K562 (cell line): ENCODE data around the gene ABI3BP. TPM values are rescaled to one million over a fixed set of nuclear protein-coding genes. Genes with fewer than 3 reads are reported as not detected.

Experiments used
- ATAC-seq: fragments of 200-7000 bp; cut with Tn5 transposase; 3 replicates; pipeline ENCODE4 v1.9.1; 2020; ENCODE audit warnings: moderate library complexity
- BruUV-seq: library from RNA; stranded (reverse); fragments of 400-500 nt; replicated peaks from 2 replicates; lab custom pipeline; 2021; lab: Mats Ljungman, UMichigan
- CTCF ChIA-PET: fragments of 300-600 bp; formaldehyde crosslinking; extraction: SDS; loops from one replicate; lab custom pipeline; 2021; ENCODE audit warnings: low intra/inter-chr PET ratio; lab: Yijun Ruan, JAX
- POLR2A ChIA-PET: fragments of 300-600, 350-650 bp; sonication (Branson Sonifier 250); formaldehyde crosslinking; extraction: SDS; loops from one replicate; lab custom pipeline; 2021; ENCODE audit warnings: antibody characterized with exemption, inconsistent platforms; lab: Yijun Ruan, JAX
- DNase-seq, 4 experiments: peaks; one replicate each; pipeline versions ENCODE4 v3.0.0 to v3.0.0-alpha.2; 2011 to 2018; ENCODE audit warnings: low spot score in 3 of 4, mixed read lengths in 3 of 4; ENCODE audit errors: extremely low read depth in 1 of 4
- FAIRE-seq: peaks from 2 replicates; lab custom pipeline; 2011; peaks lifted over from hg19 to GRCh38; lab: Jason Lieb, UNC
- H2AFZ ChIP-seq: 2 replicates; pipeline ENCODE4 v1.6.0; 2011; ENCODE audit warnings: low read depth, low read length, control low read depth, inconsistent platforms
- H3K27ac ChIP-seq: fragments of 200-600 bp; 3 replicates; pipeline ENCODE4 v1.8.0; 2011; ENCODE audit warnings: low read depth, mild to moderate bottlenecking, control low read depth, inconsistent platforms, low read length, moderate library complexity, mixed read lengths; ENCODE audit errors: extremely low read depth
- H3K27me3 ChIP-seq, 2 experiments: fragments of 300-600 bp in 1 of 2; 2 replicates in 1 of 2; 3 replicates in 1 of 2; pipeline versions ENCODE4 v1.6.0 to v1.8.0; 2011; ENCODE audit warnings: inconsistent platforms in 2 of 2, low read length in 2 of 2, mild to moderate bottlenecking in 1 of 2, mixed read lengths in 1 of 2, moderate library complexity in 1 of 2; ENCODE audit not compliant: control insufficient read depth in 2 of 2, insufficient read depth in 2 of 2
- H3K36me3 ChIP-seq: fragments of 300-600 bp; 3 replicates; pipeline ENCODE4 v1.8.0; 2011; ENCODE audit warnings: mild to moderate bottlenecking, low read length, inconsistent platforms; ENCODE audit not compliant: control insufficient read depth, insufficient read depth
- H3K4me1 ChIP-seq, 2 experiments: fragments of 200-600 bp in 1 of 2; replicated peaks in 1 of 2; 2 replicates in 1 of 2; 3 replicates in 1 of 2; pipeline versions ENCODE4 v1.5.1 to v1.8.0; 2011; ENCODE audit warnings: inconsistent platforms in 2 of 2, low read length in 2 of 2, mild to moderate bottlenecking in 1 of 2, mixed read lengths in 1 of 2, moderate library complexity in 1 of 2; ENCODE audit not compliant: control insufficient read depth in 2 of 2, insufficient read depth in 2 of 2
- H3K4me2 ChIP-seq: 2 replicates; pipeline ENCODE4 v1.6.1; 2011; ENCODE audit warnings: low read length, control low read depth, inconsistent platforms, mixed read lengths; ENCODE audit not compliant: insufficient read depth
- H3K4me3 ChIP-seq: fragments of 200-600 bp; sonication (generic), shearing (Covaris generic); 2 replicates; pipeline ENCODE4 v1.5.1; 2016; ENCODE audit warnings: control low read depth, inconsistent platforms
- H3K79me2 ChIP-seq: fragments of 200-600 bp; 3 replicates; pipeline ENCODE4 v1.8.0; 2011; ENCODE audit warnings: low read length, inconsistent platforms; ENCODE audit not compliant: control insufficient read depth, insufficient read depth
- H3K9ac ChIP-seq, 2 experiments: 2 replicates each; pipeline versions ENCODE4 v1.6.0 to v1.6.1; 2011; ENCODE audit warnings: low read depth in 2 of 2, low read length in 2 of 2, control low read depth in 1 of 2, inconsistent platforms in 1 of 2, mild to moderate bottlenecking in 1 of 2, mixed read lengths in 1 of 2; ENCODE audit not compliant: insufficient read depth in 1 of 2
- H3K9me1 ChIP-seq: one replicate; pipeline ENCODE4 v1.6.0; 2011; ENCODE audit warnings: inconsistent platforms, mild to moderate bottlenecking, low read length, moderate library complexity; ENCODE audit not compliant: control insufficient read depth, insufficient read depth
- H3K9me3 ChIP-seq: replicated peaks from 2 replicates; pipeline ENCODE4 v1.5.1; 2011; ENCODE audit warnings: low read depth, low read length, inconsistent platforms; ENCODE audit not compliant: control insufficient read depth, insufficient read depth
- H4K20me1 ChIP-seq: replicated peaks from 2 replicates; pipeline ENCODE4 v1.6.1; 2011; ENCODE audit warnings: low read length, inconsistent platforms, mixed read lengths; ENCODE audit not compliant: control insufficient read depth, insufficient read depth
- JUNB ChIP-seq: fragments of 450-650 bp; formaldehyde crosslinking; conservative IDR thresholded peaks from 2 replicates; pipeline ENCODE4 v1.4.0; 2020; ENCODE audit warnings: mild to moderate bottlenecking
- MTA3 ChIP-seq: fragments of 450-650 bp; formaldehyde crosslinking; IDR thresholded peaks from 2 replicates; pipeline ENCODE4 v1.6.1; 2017; ENCODE audit warnings: mild to moderate bottlenecking, borderline replicate concordance
- NR4A1 ChIP-seq, 2 experiments: fragments of 250-450 bp in 1 of 2; fragments of 450-650 bp in 1 of 2; sonication (Bioruptor Pico) in 1 of 2; IDR thresholded peaks; 2 replicates each; pipeline versions ENCODE4 v1.4.0 to v1.6.1; 2016 to 2020; ENCODE audit warnings: mild to moderate bottlenecking in 2 of 2, missing compliant biosample characterization in 1 of 2, missing genetic modification characterization in 1 of 2, moderate library complexity in 1 of 2
- RBM25 ChIP-seq: fragments of 200-400 bp; formaldehyde crosslinking; IDR thresholded peaks from 2 replicates; pipeline ENCODE4 v1.6.1; 2018; ENCODE audit warnings: low read length, low read depth, moderate library complexity; ENCODE audit not compliant: severe bottlenecking
- THRAP3 ChIP-seq: fragments of 450-650 bp; IDR thresholded peaks from 2 replicates; pipeline ENCODE4 v1.6.1; 2016; ENCODE audit warnings: mild to moderate bottlenecking, inconsistent platforms, borderline replicate concordance
- WGBS: fragments of 100-300 bp; shearing (Covaris generic); methylation state at CpG from one replicate; pipeline ENCODE4 v1.1.6; 2016; ENCODE audit warnings: low coverage, mixed read lengths; ENCODE audit not compliant: insufficient coverage; ENCODE audit errors: missing lambda C conversion rate; 5-methylcytosine and 5-hydroxymethylcytosine counted together
- in situ Hi-C: fragments of 300-500 bp; cut with MboI; formaldehyde crosslinking; loops from 4 replicates; pipeline ENCODE4 v1.15.0; 2018; ENCODE audit warnings: inconsistent platforms, mixed read lengths
- intact Hi-C: fragments of 100-400 bp; cut with micrococcal nuclease; formaldehyde crosslinking; loops from 2 replicates; pipeline ENCODE4 v1.14.2; 2022
- polyA plus RNA-seq, 8 experiments: library from polyadenylated mRNA; depleted of rRNA in 4 of 8; stranded (reverse) in 5 of 8; unstranded in 3 of 8; fragments of >200 nt; fragmentation: Nextera tagmentation in 2 of 8; fragmentation: Illumina TruSeq in 1 of 8; extraction: Ambion mirVana in 2 of 8; extraction: Trizol in 1 of 8; gene quantifications; 2 replicates each; pipeline versions ENCODE4 v1.2.1 to v1.2.3, GENCODE V29; 2011 to 2014; ENCODE audit warnings: inconsistent platforms in 1 of 8, missing spikeins in 1 of 8
- total RNA-seq, 7 experiments: library from RNA; depleted of rRNA in 6 of 7; stranded (reverse); fragments of >200 nt in 6 of 7; fragmentation: Illumina TruSeq in 2 of 7; extraction: Trizol in 2 of 7; gene quantifications; 2 replicates each; pipeline versions ENCODE4 v1.2.1 to v1.2.3, GENCODE V29; 2011 to 2021; ENCODE audit warnings: low replicate concordance in 1 of 7
- TF ChIP-seq, protein P1 (sequence below), 2 experiments: IDR thresholded peaks; 2 replicates each; pipeline ENCODE4 v1.6.1; 2011; ENCODE audit warnings: borderline replicate concordance in 1 of 2, control low read depth in 1 of 2, low read depth in 1 of 2, low read length in 1 of 2, mild to moderate bottlenecking in 1 of 2, mixed read lengths in 1 of 2, moderate library complexity in 1 of 2; ENCODE audit not compliant: insufficient read depth in 1 of 2, insufficient read length in 1 of 2, poor library complexity in 1 of 2, severe bottlenecking in 1 of 2; ENCODE audit errors: extremely low read depth in 1 of 2

Gene ABI3BP
- total and polyA plus RNA-seq, 9 of the 15 experiments (the other 6 are each of a cell fraction or from before 2014, with no cell fraction given) = 0.01 to 0.24 (median 0.06) TPM; not detected in 5

DNA sequence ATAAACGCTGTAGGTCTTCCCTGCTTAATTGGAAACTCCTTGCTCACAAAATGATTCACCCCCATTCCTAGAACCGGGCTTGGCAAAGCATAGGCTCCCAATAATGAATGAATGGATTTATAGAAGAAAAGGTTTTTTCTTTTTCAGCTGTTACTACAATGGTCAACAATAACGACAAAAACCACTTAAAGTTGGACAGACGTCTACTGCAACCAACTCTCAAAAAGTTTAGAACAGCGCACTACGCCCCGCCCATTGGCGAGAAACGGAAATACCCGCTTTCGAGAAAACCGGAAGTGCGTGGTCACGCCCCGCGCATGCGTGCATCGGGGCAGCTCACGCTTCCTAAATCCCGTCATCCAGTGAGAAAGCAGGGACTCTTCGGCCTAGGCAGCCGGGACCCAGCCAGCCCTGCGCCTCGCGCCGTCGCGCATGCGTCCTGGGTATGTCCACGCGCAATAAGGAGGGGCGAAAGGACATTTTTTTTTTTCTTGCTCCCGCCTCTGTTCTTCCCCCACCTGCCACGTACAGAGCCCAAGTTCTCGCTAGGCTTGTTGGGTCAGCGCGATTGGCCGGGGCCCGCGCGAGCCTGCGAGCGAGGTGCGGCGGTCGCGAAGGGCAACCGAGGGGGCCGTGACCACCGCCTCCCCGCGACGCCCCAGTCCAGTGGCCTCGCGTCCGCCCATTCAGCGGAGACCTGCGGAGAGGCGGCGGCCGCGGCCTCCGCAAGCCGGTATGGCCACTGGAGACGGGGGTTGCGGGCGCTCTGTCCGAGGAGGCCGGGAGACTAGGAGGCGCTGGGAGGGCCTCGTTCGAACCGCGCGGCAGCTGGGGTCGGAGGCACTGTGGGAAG, 284.0 kb downstream of the ABI3BP start, which contains the start of gene TFG (continued):
- TF ChIP-seq, protein P1, sequence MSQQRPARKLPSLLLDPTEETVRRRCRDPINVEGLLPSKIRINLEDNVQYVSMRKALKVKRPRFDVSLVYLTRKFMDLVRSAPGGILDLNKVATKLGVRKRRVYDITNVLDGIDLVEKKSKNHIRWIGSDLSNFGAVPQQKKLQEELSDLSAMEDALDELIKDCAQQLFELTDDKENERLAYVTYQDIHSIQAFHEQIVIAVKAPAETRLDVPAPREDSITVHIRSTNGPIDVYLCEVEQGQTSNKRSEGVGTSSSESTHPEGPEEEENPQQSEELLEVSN (IDR thresholded peaks at IDR 0.05; ENCODE audit: borderline replicate concordance in 1 of 2, extremely low read depth in 1 of 2, insufficient read depth in 1 of 2, insufficient read length in 1 of 2, low read depth in 1 of 2, low read length in 1 of 2, poor library complexity in 1 of 2, severe bottlenecking in 1 of 2) = peak; percentile 50 to 55
- TF ChIP-seq JUNB (CRISPR knock-in tag) = no peak
- peak; percentile 52 for TF ChIP-seq RBM25
- TF ChIP-seq, all 486 proteins: peak for 74

DNA sequence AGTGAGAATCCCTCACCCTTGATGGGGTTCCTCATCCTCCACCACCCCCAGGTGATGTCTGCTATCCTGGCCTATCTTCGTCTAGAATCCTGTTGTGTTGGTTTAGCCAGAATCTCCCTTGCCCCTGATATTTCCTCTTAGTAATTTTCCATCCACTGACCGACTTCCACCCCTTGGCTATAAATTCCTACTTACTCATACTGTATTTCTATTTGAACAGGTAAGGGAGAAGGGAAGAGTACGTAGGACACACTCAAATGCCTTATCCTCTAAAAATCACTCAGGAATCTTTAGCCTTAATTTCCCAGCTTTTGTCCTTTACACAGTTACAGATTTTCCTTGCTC, 284.6 kb downstream of the ABI3BP start:
- Histone ChIP-seq H3K4me1 (peaks cover 4 to 19% of the 10 kb centered on the region in 2 experiments; a peak in 3 of 5 replicates), H3K9me3 (no peaks in the 10 kb centered on the region; the same call in 1 of the 2 replicates)
- TF ChIP-seq THRAP3 = 0 out of 2 replicates have a peak, but pooled peaks have one; percentile 32
- no peak for TF ChIP-seq MTA3
- no peak for TF ChIP-seq NR4A1 (CRISPR knock-in tag; IDR thresholded peaks at IDR 0.05)
- TF ChIP-seq NR4A1 (tag; IDR thresholded peaks at IDR 0.05) = 0 out of 2 replicates have a peak, but pooled peaks have one; percentile 23
- TF ChIP-seq, all 486 proteins: peak for 2
- H3K27me3 ChIP-seq = no peaks in the 10 kb centered on the region
- H3K9ac ChIP-seq = peak overlapping the region in 1 of 2 experiments; percentile 65; a peak in 2 of 4 replicates
- peaks cover 4% of the 10 kb centered on the region for H3K9me1 ChIP-seq
- H3K4me2 ChIP-seq = peak overlapping the region; percentile 67
- BruUV-seq = TSS peak; percentile 99
- no peaks in the 10 kb centered on the region; the same call in 1 of the 2 replicates for H4K20me1 ChIP-seq
- WGBS = 39% methylated on average over 2 of the region's 3 CpGs
- ATAC-seq (no peak), FAIRE-seq (no peak), DNase-seq (no peak)
- H3K36me3 ChIP-seq = peaks cover 26% of the 10 kb centered on the region
- ChIA-PET CTCF (no interaction called here), POLR2A (interaction anchor here (0.6 to 0.8 kb wide), 4 partner anchors 34 to 374 kb away, joined by 3 read pairs; partner anchors contain the start of gene NIT2)
- intact Hi-C loops = loop anchor here (5.0 to 10.0 kb wide), 3 partner anchors 41 to 304 kb away; partner anchors contain the start of genes LNP1 and TOMM70
- peaks cover 39% of the 10 kb centered on the region for H3K79me2 ChIP-seq
- in situ Hi-C loops = no loop called here
- H3K27ac ChIP-seq = peak overlapping the region; percentile 85
- peak overlapping the region; percentile 86 for H2AFZ ChIP-seq
- H3K4me3 ChIP-seq = peak overlapping the region; percentile 83
